ENCODE measurements around the gene KDM4B. TPM values are rescaled to one million over a fixed set of nuclear protein-coding genes. Genes with fewer than 3 reads are reported as not detected.
"Not testable (repeated sequence)": the region's sequence is repeated elsewhere in the genome, so short reads cannot be mapped to it uniquely, and the experiment has no call there.

KDM4B gene
- total RNA-seq, 1 experiment from 2014 or later: 3.6 TPM

DNA sequence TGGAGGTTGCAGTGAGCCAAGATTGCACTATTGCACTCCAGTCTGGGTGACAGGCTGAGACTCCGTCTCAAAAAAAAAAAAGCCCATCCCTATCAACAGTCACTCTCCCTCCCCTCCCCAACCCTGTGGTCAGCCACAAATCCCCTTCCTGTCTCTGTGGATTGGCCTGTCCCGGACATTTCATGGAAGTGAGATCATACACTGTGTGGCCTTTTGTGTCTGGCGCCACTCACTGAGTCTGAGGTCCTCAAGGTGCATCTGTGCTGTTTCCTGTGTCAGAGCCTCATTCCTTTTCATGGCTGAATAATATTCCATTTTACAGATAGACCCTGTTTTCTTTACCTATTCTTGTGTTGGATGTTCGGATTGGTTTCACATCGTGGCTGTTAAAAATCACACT lies 222.2 kb downstream of the KDM4B start:
- in situ Hi-C loops (cut with HindIII; ENCODE audit: low pct_unique_long_range_greater_than_20kb, low sequenced_read_pairs): no loop called here
- no peak for DNase-seq (ENCODE audit: low read depth, low spot score)

DNA sequence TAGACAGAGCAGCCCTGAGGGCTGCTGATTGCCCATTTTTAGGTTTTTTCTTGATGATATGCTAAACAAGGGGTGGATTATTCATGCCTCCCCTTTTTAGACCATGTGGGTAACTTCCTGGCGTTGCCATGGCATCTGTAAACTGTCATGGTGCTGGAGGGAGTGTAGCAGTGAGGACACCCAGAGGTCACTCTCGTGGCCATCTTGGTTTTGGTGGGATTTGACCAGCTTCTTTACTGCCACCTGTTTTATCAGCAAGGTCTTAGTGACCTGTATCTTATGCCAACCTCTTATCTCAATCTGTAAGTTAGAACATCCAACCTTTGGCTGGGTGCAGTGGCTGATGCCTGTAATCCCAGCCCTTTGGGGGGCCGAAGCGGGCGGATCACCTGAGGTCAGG lies 223.7 kb downstream of the KDM4B start:
- in situ Hi-C loops (cut with HindIII; ENCODE audit: low pct_unique_long_range_greater_than_20kb, low sequenced_read_pairs): no loop called here
- DNase-seq (ENCODE audit: low read depth, low spot score): peak; percentile 7

DNA sequence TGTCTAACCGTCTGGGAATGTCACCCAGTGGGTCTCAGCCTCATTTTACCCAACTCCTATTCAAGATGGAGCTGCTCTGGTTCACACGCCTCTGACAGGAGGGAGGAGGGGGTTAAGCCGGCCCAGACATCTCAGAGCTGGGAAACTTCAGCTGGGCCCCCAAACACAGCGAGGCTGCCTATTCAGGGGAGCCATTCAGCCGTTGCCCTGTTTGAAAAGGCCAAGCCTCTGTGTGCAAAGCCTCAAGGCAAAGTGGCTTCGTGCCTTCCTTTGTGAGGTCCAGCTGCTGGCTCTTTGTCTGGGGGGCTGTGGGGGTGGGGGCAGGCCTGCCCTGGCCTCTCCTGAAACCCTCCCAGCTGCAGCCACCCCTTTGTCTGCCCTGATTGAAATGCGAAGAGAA lies 224.3 kb downstream of the KDM4B start:
- DNase-seq (ENCODE audit: low read depth, low spot score): no peak
- in situ Hi-C loops (cut with HindIII; ENCODE audit: low pct_unique_long_range_greater_than_20kb, low sequenced_read_pairs): no loop called here

DNA sequence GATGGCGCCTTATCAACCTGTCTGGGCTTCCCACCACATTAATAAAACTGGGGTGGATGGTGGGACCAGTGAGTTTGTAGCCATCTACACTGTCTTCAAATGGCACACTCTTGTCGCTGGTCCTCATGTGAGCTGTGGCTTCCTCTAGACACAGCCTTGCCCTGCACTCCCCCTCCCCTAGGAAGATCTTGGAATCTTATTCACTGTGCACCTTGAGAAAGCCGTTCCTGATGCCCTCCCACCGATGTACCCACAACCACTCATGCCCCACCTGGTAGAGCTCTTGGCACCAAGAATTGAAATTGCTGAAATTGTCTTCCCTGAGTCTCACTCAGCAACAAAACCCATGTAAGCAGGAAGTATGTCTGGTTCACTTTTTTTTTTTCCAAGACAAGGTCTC lies 225.7 kb downstream of the KDM4B start:
- in situ Hi-C loops (cut with HindIII; ENCODE audit: low pct_unique_long_range_greater_than_20kb, low sequenced_read_pairs): no loop called here
- DNase-seq (ENCODE audit: low read depth, low spot score): no peak

DNA sequence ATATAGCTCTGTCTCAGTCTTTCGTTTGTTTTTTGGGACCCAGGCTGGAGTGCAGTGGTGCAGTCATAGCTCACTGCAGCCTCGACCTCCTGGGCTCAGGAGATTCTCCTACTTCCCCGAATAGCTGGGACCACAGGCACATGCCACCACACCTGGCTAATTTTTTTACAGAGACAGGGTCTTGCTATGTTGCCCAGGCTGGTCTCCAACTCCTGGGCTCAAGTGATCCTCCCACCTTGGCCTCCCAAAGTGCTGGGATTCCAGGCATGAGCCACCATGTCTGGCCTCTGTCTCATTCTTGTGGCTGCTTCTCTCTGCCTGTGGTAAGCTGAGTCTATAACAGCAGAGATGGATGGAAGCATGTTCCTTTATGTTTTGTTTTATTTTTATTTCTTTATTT lies 226.7 kb downstream of the KDM4B start:
- in situ Hi-C loops (cut with HindIII; ENCODE audit: low pct_unique_long_range_greater_than_20kb, low sequenced_read_pairs); DNase-seq (ENCODE audit: low read depth, low spot score): not testable (repeated sequence)

DNA sequence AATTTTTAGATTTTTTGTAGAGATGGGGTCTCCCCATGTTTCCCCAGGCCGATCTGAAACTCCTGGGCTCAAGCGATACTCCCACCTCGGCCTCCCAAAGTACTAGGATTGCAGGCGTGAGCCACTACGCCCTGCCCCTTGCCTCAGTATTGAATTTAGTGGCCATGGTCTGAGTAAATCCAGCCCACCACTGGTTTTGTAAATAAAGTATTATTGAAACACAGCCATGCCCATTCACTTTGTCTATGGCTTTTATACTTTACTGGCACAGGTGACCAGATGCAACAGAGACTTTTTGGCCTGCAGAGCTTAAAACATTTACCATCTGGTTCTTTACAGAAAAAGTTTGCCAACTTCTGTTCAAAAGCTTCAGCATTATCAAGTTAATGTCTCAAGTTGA lies 227.9 kb downstream of the KDM4B start:
- in situ Hi-C loops (cut with HindIII; ENCODE audit: low pct_unique_long_range_greater_than_20kb, low sequenced_read_pairs): no loop called here
- no peak for DNase-seq (ENCODE audit: low read depth, low spot score)

DNA sequence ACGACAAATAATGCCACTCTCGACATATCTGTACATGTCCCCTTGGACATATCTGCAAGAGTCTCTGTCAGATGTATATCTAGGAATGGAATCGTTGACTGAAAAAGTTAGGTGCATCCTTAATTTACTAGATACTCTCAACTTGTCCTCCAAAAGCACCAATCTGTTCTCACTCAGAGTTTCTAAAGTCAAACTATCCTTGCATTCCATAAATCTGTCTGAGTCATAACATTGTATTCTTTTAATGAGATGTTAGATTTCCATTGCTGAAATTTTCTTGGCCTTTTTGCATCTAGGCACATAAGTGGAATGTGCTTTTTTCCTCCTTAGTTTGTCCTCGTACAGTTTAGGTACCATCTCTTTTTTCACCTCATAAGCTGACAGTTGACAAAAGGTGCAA lies 231.9 kb downstream of the KDM4B start:
- DNase-seq (ENCODE audit: low read depth, low spot score): no peak
- in situ Hi-C loops (cut with HindIII; ENCODE audit: low pct_unique_long_range_greater_than_20kb, low sequenced_read_pairs): no loop called here

DNA sequence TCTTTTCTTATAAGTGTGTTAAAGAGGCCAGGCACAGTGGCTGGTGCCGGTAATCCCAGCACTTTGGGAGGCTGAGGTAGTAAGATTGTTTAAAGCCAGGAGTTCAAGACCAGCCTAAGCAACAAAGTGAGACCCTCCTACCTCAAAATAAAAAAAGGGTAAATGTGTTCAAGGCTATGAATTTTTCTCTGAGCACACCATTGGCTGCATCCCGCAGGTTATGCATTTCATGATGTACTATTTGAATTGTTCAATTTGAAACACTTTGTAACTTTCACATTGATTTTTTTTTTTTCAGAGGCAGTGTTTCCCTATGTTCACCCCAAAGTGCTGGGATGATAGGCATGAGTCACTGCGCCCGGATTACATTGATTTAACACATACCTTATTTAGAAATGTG lies 233.6 kb downstream of the KDM4B start:
- DNase-seq (ENCODE audit: low read depth, low spot score): no peak
- in situ Hi-C loops (cut with HindIII; ENCODE audit: low pct_unique_long_range_greater_than_20kb, low sequenced_read_pairs): no loop called here

Small RNA genes within 50 kb of the gene (small RNA-seq; reads per million reads assigned to genes)
- 0 reads per million in 2 experiments for gene MIR4747

Other genes starting within 250 kb of the KDM4B start
- gene DPP9, start 245.3 kb upstream of the KDM4B start, total RNA-seq (2014; rRNA removed; shearing (Covaris generic)): 34.4 and 47.9 TPM in 2 replicates
- 10.7 and 11.6 TPM in 2 replicates for gene FEM1A, start 177.4 kb upstream of the KDM4B start, total RNA-seq (2014; rRNA removed; shearing (Covaris generic))
- gene TICAM1, start 137.4 kb upstream of the KDM4B start, total RNA-seq (2014; rRNA removed; shearing (Covaris generic)): 2.6 and 3.1 TPM in 2 replicates
- gene PLIN3, start 101.4 kb upstream of the KDM4B start, total RNA-seq (2014; rRNA removed; shearing (Covaris generic)): 36.2 and 42.2 TPM in 2 replicates
- not detected in 2 replicates for gene ARRDC5, start 66.2 kb upstream of the KDM4B start, total RNA-seq (2014; rRNA removed; shearing (Covaris generic))
- 5.3 and 5.7 TPM in 2 replicates for gene UHRF1, start 59.6 kb upstream of the KDM4B start, total RNA-seq (2014; rRNA removed; shearing (Covaris generic))

Data from SK-MEL-5 (cell line).